Neural progenitor cell (in vitro differentiated cells): ENCODE data around the gene PSMB3.

Experiments used
- EZH2phosphoT487 ChIP-seq: fragments of 200-600 bp; sonication (generic); IDR thresholded peaks from 2 replicates; pipeline ENCODE4 v1.6.1; 2017; ENCODE audit warnings: antibody characterized with exemption
- TF ChIP-seq, protein P1 (sequence below): fragments of 200-600 bp; sonication (generic); IDR thresholded peaks from 2 replicates; pipeline ENCODE4 v1.5.1; 2017; ENCODE audit warnings: antibody characterized with exemption, mild to moderate bottlenecking

DNA sequence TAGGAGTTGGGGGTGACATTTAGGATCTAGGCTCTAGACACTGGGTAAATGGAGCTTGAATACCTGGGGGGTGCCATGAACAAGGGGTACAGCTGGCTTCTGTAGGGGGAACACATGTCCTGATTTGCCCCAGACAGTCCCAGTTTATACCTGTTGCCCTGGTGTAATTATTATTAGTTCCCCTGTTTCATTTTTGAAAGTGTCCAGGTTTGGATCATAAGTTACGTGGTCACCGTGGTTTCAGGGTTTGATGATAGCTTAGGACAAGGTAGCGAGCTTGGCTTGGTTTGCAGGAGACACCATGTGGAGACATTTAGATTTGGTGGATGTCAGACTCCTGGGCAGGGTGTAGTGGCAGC, 42.0 kb upstream of the PSMB3 start:
- TF ChIP-seq, protein P1, sequence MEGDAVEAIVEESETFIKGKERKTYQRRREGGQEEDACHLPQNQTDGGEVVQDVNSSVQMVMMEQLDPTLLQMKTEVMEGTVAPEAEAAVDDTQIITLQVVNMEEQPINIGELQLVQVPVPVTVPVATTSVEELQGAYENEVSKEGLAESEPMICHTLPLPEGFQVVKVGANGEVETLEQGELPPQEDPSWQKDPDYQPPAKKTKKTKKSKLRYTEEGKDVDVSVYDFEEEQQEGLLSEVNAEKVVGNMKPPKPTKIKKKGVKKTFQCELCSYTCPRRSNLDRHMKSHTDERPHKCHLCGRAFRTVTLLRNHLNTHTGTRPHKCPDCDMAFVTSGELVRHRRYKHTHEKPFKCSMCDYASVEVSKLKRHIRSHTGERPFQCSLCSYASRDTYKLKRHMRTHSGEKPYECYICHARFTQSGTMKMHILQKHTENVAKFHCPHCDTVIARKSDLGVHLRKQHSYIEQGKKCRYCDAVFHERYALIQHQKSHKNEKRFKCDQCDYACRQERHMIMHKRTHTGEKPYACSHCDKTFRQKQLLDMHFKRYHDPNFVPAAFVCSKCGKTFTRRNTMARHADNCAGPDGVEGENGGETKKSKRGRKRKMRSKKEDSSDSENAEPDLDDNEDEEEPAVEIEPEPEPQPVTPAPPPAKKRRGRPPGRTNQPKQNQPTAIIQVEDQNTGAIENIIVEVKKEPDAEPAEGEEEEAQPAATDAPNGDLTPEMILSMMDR, result no peak
- no peak for TF ChIP-seq EZH2phosphoT487
